Articular chondrocyte of knee joint (primary cell): ENCODE results near the gene CELSR3. TPM values are rescaled to one million over a fixed set of nuclear protein-coding genes. Genes with fewer than 3 reads are reported as not detected.

Source experiments
- small RNA-seq: library from RNA; depleted of rRNA; stranded (forward); fragments of <200 nt; gene quantifications from one replicate; pipeline ENCODE3, GENCODE V24; 2012
- total RNA-seq: library from RNA; depleted of rRNA; stranded (reverse); fragments of >200 nt; gene quantifications from 2 replicates; pipeline ENCODE4 v1.2.3, GENCODE V29; 2012

Gene CELSR3
- 1.3 and 1.4 TPM in 2 replicates for total RNA-seq

GRCh38 chr3:48662753-48663488, at the start of gene CELSR3:
TSS of gene CELSR3 (minus strand) at chr3:48662886. CDS start at chr3:48662634, 252 bp downstream.

GRCh38 chr3:48685603-48686511, 23.2 kb upstream of the CELSR3 start, which contains the start of gene NCKIPSD:
TSS of gene NCKIPSD (minus strand) at chr3:48685915. CDS start at chr3:48685807, 108 bp downstream.

GRCh38 chr3:48635222-48636021, 27.3 kb downstream of the CELSR3 start, which contains the start of gene SLC26A6:
TSS of gene SLC26A6 (minus strand) at chr3:48635461. CDS start at chr3:48635393, 68 bp downstream.

GRCh38 chr3:48621461-48621869, 41.2 kb downstream of the CELSR3 start, which contains the start of gene TMEM89:
TSS of gene TMEM89 (minus strand) at chr3:48621769. CDS start at chr3:48621756, 13 bp downstream.

GRCh38 chr3:48609088-48610005, 53.3 kb downstream of the CELSR3 start, which contains the start of gene UQCRC1:
TSS of gene UQCRC1 (minus strand) at chr3:48609646. CDS start at chr3:48609620, 26 bp downstream.

GRCh38 chr3:48595075-48595525, 67.6 kb downstream of the CELSR3 start, which contains the start of gene COL7A1:
TSS of gene COL7A1 (minus strand) at chr3:48595329. CDS start at chr3:48595159, 170 bp downstream.

Small RNA genes lying within 50 kb of the gene (small RNA-seq; reads per million reads assigned to genes)
- gene AC141002.1 = not detected

Other genes with a start within 250 kb of the CELSR3 start
- gene PLXNB1, start 232.8 kb downstream of the CELSR3 start, total RNA-seq = 23.6 and 26.9 TPM in 2 replicates
- gene CCDC51, start 222.8 kb downstream of the CELSR3 start, total RNA-seq = 17.8 and 20.6 TPM in 2 replicates
- 200 and 210 TPM in 2 replicates for gene TMA7, start 222.6 kb downstream of the CELSR3 start, total RNA-seq
- 7.2 TPM in 2 replicates for gene ATRIP, start 216.1 kb downstream of the CELSR3 start, total RNA-seq
- 103 and 127 TPM in 2 replicates for gene SHISA5, start 158.7 kb downstream of the CELSR3 start, total RNA-seq
- 12.5 and 13.3 TPM in 2 replicates for gene PFKFB4, start 106.1 kb downstream of the CELSR3 start, total RNA-seq
- gene UCN2, start 99.1 kb downstream of the CELSR3 start, total RNA-seq = 0.13 and 0.22 TPM in 2 replicates
- 3.5 and 3.9 TPM in 2 replicates for gene COL7A1, start 67.6 kb downstream of the CELSR3 start, total RNA-seq
- gene UQCRC1, start 53.2 kb downstream of the CELSR3 start, total RNA-seq = 210 and 251 TPM in 2 replicates
- gene TMEM89, start 41.1 kb downstream of the CELSR3 start, total RNA-seq = not detected in 2 replicates
- gene SLC26A6, start 27.4 kb downstream of the CELSR3 start, total RNA-seq = 20.8 and 27.6 TPM in 2 replicates
- 9.7 and 17.1 TPM in 2 replicates for gene NCKIPSD, start 23.0 kb upstream of the CELSR3 start, total RNA-seq
- gene IP6K2, start 54.3 kb upstream of the CELSR3 start, total RNA-seq = 41.0 and 47.2 TPM in 2 replicates
- 56.5 and 62.1 TPM in 2 replicates for gene PRKAR2A, start 185.0 kb upstream of the CELSR3 start, total RNA-seq
- gene SLC25A20, start 236.0 kb upstream of the CELSR3 start, total RNA-seq = 15.7 and 25.4 TPM in 2 replicates